ENCODE measurements around the gene PCDHGC4. TPM values are rescaled to one million over a fixed set of nuclear protein-coding genes. Genes with fewer than 3 reads are reported as not detected.

PCDHGC4 gene
- total RNA-seq, 1 experiment from 2014 or later = 4.3 TPM

DNA sequence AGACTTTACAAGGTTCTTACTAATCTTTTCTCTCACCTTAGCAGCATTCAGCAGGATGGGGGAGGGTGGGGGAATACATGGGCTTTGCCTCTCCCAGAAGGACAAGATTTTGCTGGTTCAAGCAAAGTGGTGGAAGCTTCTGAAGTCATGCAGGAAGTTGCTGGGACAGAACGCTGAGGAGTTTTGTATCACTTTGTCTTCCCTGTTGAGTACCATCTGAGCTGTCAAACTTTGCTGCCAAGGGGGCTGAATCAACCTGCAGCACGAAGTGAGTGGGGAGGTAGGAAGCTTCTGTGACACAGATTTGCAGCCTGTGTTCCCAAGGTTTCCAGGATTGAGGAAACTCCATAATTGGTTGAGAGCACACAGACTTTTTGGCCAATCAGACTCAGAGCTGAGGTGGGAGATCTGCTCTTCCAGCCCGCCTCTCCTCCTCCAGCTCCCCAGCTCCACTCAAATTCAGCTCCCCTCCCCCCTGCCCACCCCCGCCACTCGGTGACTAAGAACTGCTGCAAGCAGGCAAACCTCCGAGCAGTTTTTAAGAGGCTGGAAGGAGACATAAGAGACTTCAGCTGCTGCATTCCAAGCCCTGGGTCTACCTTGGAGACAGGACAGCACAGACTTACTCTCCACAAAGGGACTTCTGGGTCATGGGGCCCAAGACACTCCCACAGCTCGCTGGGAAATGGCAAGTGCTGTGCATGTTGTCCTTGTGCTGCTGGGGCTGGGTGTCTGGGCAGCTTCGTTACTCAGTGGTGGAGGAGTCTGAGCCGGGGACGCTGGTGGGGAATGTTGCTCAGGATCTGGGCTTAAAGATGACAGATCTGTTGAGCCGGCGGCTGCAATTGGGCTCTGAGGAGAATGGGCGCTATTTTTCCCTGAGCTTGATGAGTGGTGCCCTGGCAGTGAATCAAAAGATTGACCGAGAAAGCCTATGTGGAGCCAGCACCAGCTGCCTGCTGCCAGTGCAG lies 4.0 kb downstream of the PCDHGC4 start, which contains the start of gene PCDHGC5:
Gene PCDHGC5, plus strand, starts transcription at position 491 of the 971 bp plus-strand sequence. Its CDS starts 160 bp downstream, at position 651.
- TF ChIP-seq, protein P1, sequence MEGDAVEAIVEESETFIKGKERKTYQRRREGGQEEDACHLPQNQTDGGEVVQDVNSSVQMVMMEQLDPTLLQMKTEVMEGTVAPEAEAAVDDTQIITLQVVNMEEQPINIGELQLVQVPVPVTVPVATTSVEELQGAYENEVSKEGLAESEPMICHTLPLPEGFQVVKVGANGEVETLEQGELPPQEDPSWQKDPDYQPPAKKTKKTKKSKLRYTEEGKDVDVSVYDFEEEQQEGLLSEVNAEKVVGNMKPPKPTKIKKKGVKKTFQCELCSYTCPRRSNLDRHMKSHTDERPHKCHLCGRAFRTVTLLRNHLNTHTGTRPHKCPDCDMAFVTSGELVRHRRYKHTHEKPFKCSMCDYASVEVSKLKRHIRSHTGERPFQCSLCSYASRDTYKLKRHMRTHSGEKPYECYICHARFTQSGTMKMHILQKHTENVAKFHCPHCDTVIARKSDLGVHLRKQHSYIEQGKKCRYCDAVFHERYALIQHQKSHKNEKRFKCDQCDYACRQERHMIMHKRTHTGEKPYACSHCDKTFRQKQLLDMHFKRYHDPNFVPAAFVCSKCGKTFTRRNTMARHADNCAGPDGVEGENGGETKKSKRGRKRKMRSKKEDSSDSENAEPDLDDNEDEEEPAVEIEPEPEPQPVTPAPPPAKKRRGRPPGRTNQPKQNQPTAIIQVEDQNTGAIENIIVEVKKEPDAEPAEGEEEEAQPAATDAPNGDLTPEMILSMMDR (conservative IDR thresholded peaks at IDR 0.05) = no peak
- Histone ChIP-seq H3K14ac (ENCODE audit: insufficient read depth, low read length) (no peak within 1 kb of the TSS), H2BK120ac (ENCODE audit: low read depth, low read length, poor library complexity, severe bottlenecking) (no peak within 1 kb of the TSS), H3K23me2 (ENCODE audit: insufficient read length, low read depth, low read length, poor library complexity, severe bottlenecking) (peaks cover 17% of the 10 kb centered on the region), H3K9me3 (ENCODE audit: control insufficient read depth, low read depth, low read length) (no peaks in the 10 kb centered on the region), H2BK5ac (ENCODE audit: insufficient read length, low read length) (no peak within 1 kb of the TSS), H2AK5ac (ENCODE audit: insufficient read length, low read length) (no peak within 1 kb of the TSS), H3K27ac (ENCODE audit: insufficient read length, low read depth, low read length) (no peak within 1 kb of the TSS), H3K79me1 (ENCODE audit: insufficient read depth, low read depth, low read length, poor library complexity, severe bottlenecking) (no peaks in the 10 kb centered on the region), H2AFZ (ENCODE audit: low read length) (no peak within 1 kb of the TSS), H3K4me1 (ENCODE audit: insufficient read depth, low read length) (peaks cover 5% of the 10 kb centered on the region; the same call in 1 of the 2 replicates), H3K79me2 (ENCODE audit: insufficient read depth, low read length) (no peaks in the 10 kb centered on the region; the same call in 1 of the 2 replicates), H3K23ac (ENCODE audit: insufficient read length, low read depth, low read length) (no peak within 1 kb of the TSS), H3K9ac (ENCODE audit: extremely low read depth, insufficient read length, low read length) (no peak within 1 kb of the TSS), H4K20me1 (ENCODE audit: control insufficient read depth, insufficient read depth, insufficient read length) (no peaks in the 10 kb centered on the region), H3K18ac (ENCODE audit: insufficient read length, low read depth, low read length) (no peak within 1 kb of the TSS), H4K91ac (ENCODE audit: insufficient read length, low read depth, low read length) (no peak within 1 kb of the TSS), H3K56ac (ENCODE audit: insufficient read length, low read depth, low read length) (no peak within 1 kb of the TSS), H3K4ac (ENCODE audit: low read depth, low read length) (no peak within 1 kb of the TSS), H4K5ac (ENCODE audit: insufficient read length, low read depth, low read length) (no peak within 1 kb of the TSS), H2BK20ac (ENCODE audit: low read depth, low read length, poor library complexity, severe bottlenecking) (no peak within 1 kb of the TSS), H3K4me2 (ENCODE audit: insufficient read depth, insufficient read length, low read length) (no peak within 1 kb of the TSS), H4K8ac (replicated peaks; ENCODE audit: insufficient read length, low read depth, low read length) (no peak within 1 kb of the TSS), H3T11ph (ENCODE audit: low read length) (no peak within 1 kb of the TSS), H2BK15ac (ENCODE audit: low read depth, low read length) (no peak within 1 kb of the TSS), H3K27me3 (ENCODE audit: insufficient read depth, low read length) (peaks cover 12% of the 10 kb centered on the region; the same call in 1 of the 2 replicates), H2BK12ac (ENCODE audit: insufficient read length, low read depth, low read length) (no peak within 1 kb of the TSS)
- H3K27ac Mint-ChIP-seq = no peak within 1 kb of the TSS; a peak in 1 of 7 replicates
- no peak within 1 kb of the TSS for H3K4me3 Mint-ChIP-seq
- no CpG with 5 or more reads among the region's 14 CpGs for WGBS (ENCODE audit: extremely low coverage, insufficient read length, low lambda C conversion rate)
- peaks cover 26 to 29% of the 10 kb centered on the region in 2 experiments for H3K4me1 Mint-ChIP-seq
- no peak for DNase-seq
- H3K9me3 Mint-ChIP-seq = no peaks in the 10 kb centered on the region
- H3K36me3 Mint-ChIP-seq (ENCODE audit: insufficient read depth in 1 of 3, low read depth in 3 of 3) = peaks cover 16 to 22% (median 16%) of the 10 kb centered on the region in 3 experiments; a peak in 6 of 7 replicates
- peaks cover 23% of the 10 kb centered on the region for H3K27me3 Mint-ChIP-seq (ENCODE audit: low read depth)
